ENCODE measurements around the gene PRR20C. TPM values are rescaled to one million over a fixed set of nuclear protein-coding genes. Genes with fewer than 3 reads are reported as not detected.
A peak's percentile ranks its signal among the peaks of the same experiment; 100 is the strongest.
"Not testable (repeated sequence)": the region's sequence is repeated elsewhere in the genome, so short reads cannot be mapped to it uniquely, and the experiment has no call there.

Gene PRR20C
- total and polyA plus RNA-seq, 2 donors from 2014 or later = not detected

- no peak overlapping the region for H3K27ac ChIP-seq (ENCODE audit: low read depth in 2 of 2, low read length in 2 of 2)
- no peaks in the 10 kb centered on the region for H3K27me3 ChIP-seq (ENCODE audit: control insufficient read depth, insufficient read depth, low read length)
- TF ChIP-seq, protein P1, sequence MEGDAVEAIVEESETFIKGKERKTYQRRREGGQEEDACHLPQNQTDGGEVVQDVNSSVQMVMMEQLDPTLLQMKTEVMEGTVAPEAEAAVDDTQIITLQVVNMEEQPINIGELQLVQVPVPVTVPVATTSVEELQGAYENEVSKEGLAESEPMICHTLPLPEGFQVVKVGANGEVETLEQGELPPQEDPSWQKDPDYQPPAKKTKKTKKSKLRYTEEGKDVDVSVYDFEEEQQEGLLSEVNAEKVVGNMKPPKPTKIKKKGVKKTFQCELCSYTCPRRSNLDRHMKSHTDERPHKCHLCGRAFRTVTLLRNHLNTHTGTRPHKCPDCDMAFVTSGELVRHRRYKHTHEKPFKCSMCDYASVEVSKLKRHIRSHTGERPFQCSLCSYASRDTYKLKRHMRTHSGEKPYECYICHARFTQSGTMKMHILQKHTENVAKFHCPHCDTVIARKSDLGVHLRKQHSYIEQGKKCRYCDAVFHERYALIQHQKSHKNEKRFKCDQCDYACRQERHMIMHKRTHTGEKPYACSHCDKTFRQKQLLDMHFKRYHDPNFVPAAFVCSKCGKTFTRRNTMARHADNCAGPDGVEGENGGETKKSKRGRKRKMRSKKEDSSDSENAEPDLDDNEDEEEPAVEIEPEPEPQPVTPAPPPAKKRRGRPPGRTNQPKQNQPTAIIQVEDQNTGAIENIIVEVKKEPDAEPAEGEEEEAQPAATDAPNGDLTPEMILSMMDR (IDR thresholded peaks at IDR 0.05; ENCODE audit: borderline replicate concordance, extremely low read depth, insufficient read depth) = no peak
- intact Hi-C loops (cut with DNase I) = no loop called here
- no peaks in the 10 kb centered on the region for H3K36me3 ChIP-seq (ENCODE audit: control insufficient read depth in 2 of 3, insufficient read depth in 3 of 3, low read length in 3 of 3)
- FAIRE-seq (no peak), DNase-seq (no peak)
- no peaks in the 10 kb centered on the region for H3K9me3 ChIP-seq (ENCODE audit: control insufficient read depth in 2 of 3, insufficient read depth in 1 of 3, low read length in 3 of 3)
- H3K4me3 ChIP-seq (ENCODE audit: low read length in 3 of 3) = no peak overlapping the region
- H3K4me1 ChIP-seq (ENCODE audit: control insufficient read depth in 2 of 3, insufficient read depth in 2 of 3, low read depth in 1 of 3, low read length in 3 of 3) = no peaks in the 10 kb centered on the region
- no peak overlapping the region for H3K9ac ChIP-seq (ENCODE audit: low read length in 3 of 3)
Measured at GRCh38 chr13:57136093-57136492, 17.8 kb upstream of the PRR20C start.

- H3K4me3 ChIP-seq (ENCODE audit: low read length in 3 of 3) = no peak overlapping the region
- no peaks in the 10 kb centered on the region for H3K4me1 ChIP-seq (ENCODE audit: control insufficient read depth in 2 of 3, insufficient read depth in 2 of 3, low read depth in 1 of 3, low read length in 3 of 3)
- no peak overlapping the region for H3K27ac ChIP-seq (ENCODE audit: low read depth in 2 of 2, low read length in 2 of 2)
- TF ChIP-seq, protein P1 (IDR thresholded peaks at IDR 0.05; ENCODE audit: borderline replicate concordance, extremely low read depth, insufficient read depth) = no peak
- DNase-seq (peak in 1 of 5 donors; percentile 16), FAIRE-seq (no peak)
- intact Hi-C loops (cut with DNase I) = no loop called here
- H3K27me3 ChIP-seq (ENCODE audit: control insufficient read depth, insufficient read depth, low read length) = no peaks in the 10 kb centered on the region
- H3K36me3 ChIP-seq (ENCODE audit: control insufficient read depth in 2 of 3, insufficient read depth in 3 of 3, low read length in 3 of 3) = no peaks in the 10 kb centered on the region
- H3K9me3 ChIP-seq (ENCODE audit: control insufficient read depth in 2 of 3, insufficient read depth in 1 of 3, low read length in 3 of 3) = no peaks in the 10 kb centered on the region
- no peak overlapping the region for H3K9ac ChIP-seq (ENCODE audit: low read length in 3 of 3)
Measured at GRCh38 chr13:57137585-57137984, 16.3 kb upstream of the PRR20C start.

DNA sequence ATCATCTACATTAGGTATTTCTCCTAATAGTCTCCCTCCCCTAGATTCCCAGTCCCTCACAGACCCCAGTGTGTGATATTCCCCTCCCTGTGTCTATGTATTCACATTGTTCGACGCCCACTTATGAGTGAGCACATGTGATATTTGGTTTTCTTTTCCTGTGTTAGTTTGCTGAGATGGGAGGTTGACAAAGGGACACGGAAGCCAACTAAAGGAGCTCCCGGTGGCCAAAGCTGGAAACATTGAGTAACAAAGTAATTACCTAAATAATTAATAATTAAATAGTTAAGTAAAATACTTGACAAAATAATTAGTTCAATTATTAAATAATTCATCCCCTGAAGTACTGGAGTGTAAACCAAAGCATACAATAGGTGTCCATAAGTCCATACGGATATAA lies 14.9 kb upstream of the PRR20C start:
- Histone ChIP-seq H3K4me3 (ENCODE audit: low read length in 3 of 3) (no peak overlapping the region), H3K27ac (ENCODE audit: low read depth in 2 of 2, low read length in 2 of 2) (no peak overlapping the region), H3K9me3 (ENCODE audit: control insufficient read depth in 2 of 3, insufficient read depth in 1 of 3, low read length in 3 of 3) (no peaks in the 10 kb centered on the region), H3K9ac (ENCODE audit: low read length in 3 of 3) (no peak overlapping the region), H3K36me3 (ENCODE audit: control insufficient read depth in 2 of 3, insufficient read depth in 3 of 3, low read length in 3 of 3) (no peaks in the 10 kb centered on the region), H3K27me3 (ENCODE audit: control insufficient read depth, insufficient read depth, low read length) (no peaks in the 10 kb centered on the region), H3K4me1 (ENCODE audit: control insufficient read depth in 2 of 3, insufficient read depth in 2 of 3, low read depth in 1 of 3, low read length in 3 of 3) (no peaks in the 10 kb centered on the region)
- intact Hi-C loops (cut with DNase I) = no loop called here
- TF ChIP-seq, protein P1 (IDR thresholded peaks at IDR 0.05; ENCODE audit: borderline replicate concordance, extremely low read depth, insufficient read depth) = no peak
- FAIRE-seq = no peak
- no peak for DNase-seq

- H3K4me1 ChIP-seq (ENCODE audit: control insufficient read depth in 2 of 3, insufficient read depth in 2 of 3, low read depth in 1 of 3, low read length in 3 of 3); FAIRE-seq; H3K27me3 ChIP-seq (ENCODE audit: control insufficient read depth, insufficient read depth, low read length): not testable (repeated sequence)
Measured at GRCh38 chr13:57139781-57140180, 14.1 kb upstream of the PRR20C start.

GRCh38 chr13:57140235-57140968 lies 13.5 kb upstream of the PRR20C start, which contains the start of gene PRR20A:
PRR20A (plus strand) TSS chr13:57140918; CDS start chr13:57141305, 387 bp downstream.
- H3K4me3 ChIP-seq (ENCODE audit: low read length in 3 of 3); H3K27me3 ChIP-seq (ENCODE audit: control insufficient read depth, insufficient read depth, low read length); H3K27ac ChIP-seq (ENCODE audit: low read depth in 2 of 2, low read length in 2 of 2); H3K9me3 ChIP-seq (ENCODE audit: control insufficient read depth in 2 of 3, insufficient read depth in 1 of 3, low read length in 3 of 3); H3K36me3 ChIP-seq (ENCODE audit: control insufficient read depth in 2 of 3, insufficient read depth in 3 of 3, low read length in 3 of 3); H3K4me1 ChIP-seq (ENCODE audit: control insufficient read depth in 2 of 3, insufficient read depth in 2 of 3, low read depth in 1 of 3, low read length in 3 of 3); DNase-seq; intact Hi-C loops (cut with DNase I); H3K9ac ChIP-seq (ENCODE audit: low read length in 3 of 3); FAIRE-seq: not testable (repeated sequence)

More at GRCh38 chr13:57139781-57140180, 14.1 kb upstream of the PRR20C start:
- H3K4me3 ChIP-seq (ENCODE audit: low read length in 3 of 3); H3K9me3 ChIP-seq (ENCODE audit: control insufficient read depth in 2 of 3, insufficient read depth in 1 of 3, low read length in 3 of 3); DNase-seq; H3K9ac ChIP-seq (ENCODE audit: low read length in 3 of 3); H3K27ac ChIP-seq (ENCODE audit: low read depth in 2 of 2, low read length in 2 of 2); intact Hi-C loops (cut with DNase I); H3K36me3 ChIP-seq (ENCODE audit: control insufficient read depth in 2 of 3, insufficient read depth in 3 of 3, low read length in 3 of 3): not testable (repeated sequence)

GRCh38 chr13:57147188-57147587 lies 6.7 kb upstream of the PRR20C start, which contains the start of gene PRR20B:
PRR20B (plus strand) TSS chr13:57147488; CDS start chr13:57147875, 387 bp downstream.
- H3K27me3 ChIP-seq (ENCODE audit: control insufficient read depth, insufficient read depth, low read length); H3K9ac ChIP-seq (ENCODE audit: low read length in 3 of 3); H3K4me1 ChIP-seq (ENCODE audit: control insufficient read depth in 2 of 3, insufficient read depth in 2 of 3, low read depth in 1 of 3, low read length in 3 of 3); H3K4me3 ChIP-seq (ENCODE audit: low read length in 3 of 3); H3K9me3 ChIP-seq (ENCODE audit: control insufficient read depth in 2 of 3, insufficient read depth in 1 of 3, low read length in 3 of 3); H3K27ac ChIP-seq (ENCODE audit: low read depth in 2 of 2, low read length in 2 of 2); intact Hi-C loops (cut with DNase I); FAIRE-seq; H3K36me3 ChIP-seq (ENCODE audit: control insufficient read depth in 2 of 3, insufficient read depth in 3 of 3, low read length in 3 of 3); DNase-seq: not testable (repeated sequence)
